HCT116 (cell line): ENCODE data around the gene VTN. TPM values are rescaled to one million over a fixed set of nuclear protein-coding genes. Genes with fewer than 3 reads are reported as not detected.
A peak's percentile ranks its signal among the peaks of the same experiment; 100 is the strongest.

Source experiments
- ATAC-seq: fragments of 200-7000 bp; cut with Tn5 transposase; 2 replicates; pipeline ENCODE4 v1.9.1; 2020; ENCODE audit warnings: mild to moderate bottlenecking, moderate library complexity
- Bru-seq: library from RNA; stranded (reverse); fragments of 400-500 nt; gene quantifications from one replicate; lab custom pipeline; 2021; lab: Mats Ljungman, UMichigan
- BruChase-seq, 2 experiments: library from RNA; stranded (reverse); fragments of 400-500 nt; gene quantifications; one replicate each; lab custom pipeline; 2021; lab: Mats Ljungman, UMichigan
- BruUV-seq: library from RNA; stranded (reverse); fragments of 400-500 nt; replicated peaks from 2 replicates; lab custom pipeline; 2021; lab: Mats Ljungman, UMichigan
- CTCF ChIA-PET: fragments of 300-600 bp; sonication (Branson Sonifier 250); formaldehyde crosslinking; loops from one replicate; lab custom pipeline; 2021; ENCODE audit warnings: antibody characterized with exemption; lab: Charles Lee
- POLR2A ChIA-PET: fragments of 300-600, 350-600 bp; sonication (Branson Sonifier 250); formaldehyde crosslinking; loops from one replicate; lab custom pipeline; 2021; ENCODE audit warnings: antibody characterized with exemption; lab: Charles Lee
- RAD21 ChIA-PET, 2 experiments: fragments of 300-600 bp; sonication (Branson Sonifier 250); formaldehyde crosslinking; loops; one replicate each; lab custom pipeline; 2023; ENCODE audit warnings: low total read pairs in 2 of 2; ENCODE audit not compliant: uncharacterized antibody in 2 of 2, unreplicated experiment in 2 of 2, low non-redundant PET in 1 of 2; lab: Charles Lee
- DNase-seq: peaks from one replicate; pipeline ENCODE4 v3.0.0-alpha.2; 2010; ENCODE audit warnings: low read depth, low spot score
- H2AFZ ChIP-seq: fragments of 200-600 bp; shearing (Covaris generic), sonication (generic); 2 replicates; pipeline ENCODE4 v1.6.1; 2017; ENCODE audit warnings: low read depth, mixed run types, mixed read lengths, antibody characterized with exemption, low read length; ENCODE audit not compliant: poor library complexity, severe bottlenecking
- H3K27ac ChIP-seq: 2 replicates; pipeline ENCODE4 v1.5.1; 2012; ENCODE audit warnings: low read depth, low read length
- H3K27me3 ChIP-seq: fragments of 200-600 bp; sonication (generic); 2 replicates; pipeline ENCODE4 v1.6.1; 2016; ENCODE audit warnings: mixed run types, low read length, mixed read lengths; ENCODE audit not compliant: insufficient read depth
- H3K36me3 ChIP-seq, 2 experiments: fragments of 200-500 bp in 1 of 2; fragments of 200-600 bp in 1 of 2; sonication (Bioruptor generic) in 1 of 2; sonication (generic) in 1 of 2; 2 replicates each; pipeline versions ENCODE4 v1.5.1 to v1.6.1; 2014 to 2016; ENCODE audit warnings: low read length in 2 of 2, inconsistent platforms in 1 of 2, mixed read lengths in 1 of 2, mixed run types in 1 of 2; ENCODE audit not compliant: insufficient read depth in 2 of 2, control insufficient read depth in 1 of 2
- H3K4me1 ChIP-seq, 2 experiments: fragments of 200-600 bp in 1 of 2; sonication (generic) in 1 of 2; 2 replicates each; pipeline versions ENCODE4 v1.5.1 to v1.6.1; 2012 to 2017; ENCODE audit warnings: low read length in 2 of 2, inconsistent platforms in 1 of 2, mild to moderate bottlenecking in 1 of 2, mixed read lengths in 1 of 2, mixed run types in 1 of 2, moderate library complexity in 1 of 2; ENCODE audit not compliant: insufficient read depth in 2 of 2, control insufficient read depth in 1 of 2
- H3K4me2 ChIP-seq: fragments of 200-600 bp; sonication (generic); 2 replicates; pipeline ENCODE4 v1.6.1; 2017; ENCODE audit warnings: mixed run types, low read length, mixed read lengths
- H3K4me3 ChIP-seq, 2 experiments: fragments of 200-600 bp in 1 of 2; sonication (generic) in 1 of 2; replicated peaks in 1 of 2; 2 replicates each; pipeline ENCODE4 v1.5.1; 2011 to 2016; ENCODE audit warnings: low read length in 2 of 2, control low read depth in 1 of 2, low read depth in 1 of 2, mild to moderate bottlenecking in 1 of 2, mixed read lengths in 1 of 2, mixed run types in 1 of 2
- H3K79me2 ChIP-seq: fragments of 200-600 bp; sonication (generic); 2 replicates; pipeline ENCODE4 v1.6.1; 2017; ENCODE audit warnings: mild to moderate bottlenecking, mixed run types, low read length, moderate library complexity, mixed read lengths; ENCODE audit not compliant: insufficient read depth
- H3K9ac ChIP-seq: fragments of 200-600 bp; sonication (generic); 2 replicates; pipeline ENCODE4 v1.6.1; 2016; ENCODE audit warnings: low read length, mixed read lengths
- H3K9me2 ChIP-seq: fragments of 200-600 bp; sonication (generic), shearing (Covaris generic); 2 replicates; pipeline ENCODE4 v1.6.1; 2017; ENCODE audit warnings: mixed run types, mild to moderate bottlenecking, moderate library complexity; ENCODE audit not compliant: insufficient read depth
- H3K9me3 ChIP-seq, 2 experiments: fragments of 200-500 bp in 1 of 2; fragments of 200-600 bp in 1 of 2; sonication (Bioruptor generic) in 1 of 2; sonication (generic) in 1 of 2; 2 replicates each; pipeline ENCODE4 v1.6.1; 2014 to 2017; ENCODE audit warnings: low read length in 2 of 2, mixed read lengths in 2 of 2, inconsistent platforms in 1 of 2, low read depth in 1 of 2, mild to moderate bottlenecking in 1 of 2, mixed run types in 1 of 2, moderate library complexity in 1 of 2; ENCODE audit not compliant: control insufficient read depth in 1 of 2, insufficient read depth in 1 of 2
- H4K20me1 ChIP-seq: fragments of 200-600 bp; sonication (generic), shearing (Covaris generic); 2 replicates; pipeline ENCODE4 v1.6.1; 2017; ENCODE audit warnings: mixed run types, mild to moderate bottlenecking, moderate library complexity; ENCODE audit not compliant: insufficient read depth
- EZH2 ChIP-seq: fragments of 200-600 bp; sonication (generic); IDR thresholded peaks from 2 replicates; pipeline ENCODE4 v1.6.1; 2017; ENCODE audit warnings: antibody characterized with exemption, mixed run types
- MAX ChIP-seq: IDR thresholded peaks from 2 replicates; pipeline ENCODE4 v1.6.1; 2012
- RAD21 ChIP-seq: IDR thresholded peaks from 2 replicates; pipeline ENCODE4 v1.6.1; 2012; ENCODE audit warnings: low read depth, mild to moderate bottlenecking
- TCF7L2 ChIP-seq: IDR thresholded peaks from 2 replicates; pipeline ENCODE4 v1.7.0; 2011; ENCODE audit warnings: borderline replicate concordance, inconsistent platforms; ENCODE audit not compliant: insufficient read depth, insufficient read length; ENCODE audit errors: extremely low read depth
- intact Hi-C: fragments of 100-400 bp; cut with micrococcal nuclease; formaldehyde crosslinking; loops from 2 replicates; pipeline ENCODE4 v1.10.0; 2022
- long read RNA-seq: library from polyadenylated mRNA; unstranded; transcript quantifications from one replicate; pipeline ENCODE4 v2.0.0, GENCODE V29; 2021; ENCODE audit not compliant: unreplicated experiment
- polyA plus RNA-seq: library from polyadenylated mRNA; unstranded; fragments of >200 nt; gene quantifications from 2 replicates; pipeline ENCODE4 v1.2.1, GENCODE V29; 2012; ENCODE audit warnings: missing spikeins
- total RNA-seq: library from RNA; stranded (reverse); gene quantifications from one replicate; pipeline ENCODE4 v1.2.1, GENCODE V29; 2021; ENCODE audit not compliant: unreplicated experiment
- TF ChIP-seq, protein P1 (sequence below): IDR thresholded peaks from 2 replicates; pipeline ENCODE4 v1.6.1; 2012; ENCODE audit warnings: low read depth
- TF ChIP-seq, protein P2 (sequence below): IDR thresholded peaks from 2 replicates; pipeline ENCODE4 v1.6.1; 2012

The VTN gene
- total RNA-seq, result 1.5 TPM
- polyA plus RNA-seq, result not detected in 2 replicates
- Bru-seq, nascent RNA, result not detected
- BruChase-seq, experiment 1, labeled RNA remaining after a 6-hour chase, result not detected
- BruChase-seq, experiment 2, labeled RNA remaining after a 2-hour chase, result not detected
- long read RNA-seq, partial matches to known transcripts, result 0 of 1 reads
- long read RNA-seq, other reads (novel, unspliced or antisense), result 0 of 1 reads

- TF ChIP-seq EZH2, result no peak
- TF ChIP-seq TCF7L2, result no peak
- TF ChIP-seq, protein P1, sequence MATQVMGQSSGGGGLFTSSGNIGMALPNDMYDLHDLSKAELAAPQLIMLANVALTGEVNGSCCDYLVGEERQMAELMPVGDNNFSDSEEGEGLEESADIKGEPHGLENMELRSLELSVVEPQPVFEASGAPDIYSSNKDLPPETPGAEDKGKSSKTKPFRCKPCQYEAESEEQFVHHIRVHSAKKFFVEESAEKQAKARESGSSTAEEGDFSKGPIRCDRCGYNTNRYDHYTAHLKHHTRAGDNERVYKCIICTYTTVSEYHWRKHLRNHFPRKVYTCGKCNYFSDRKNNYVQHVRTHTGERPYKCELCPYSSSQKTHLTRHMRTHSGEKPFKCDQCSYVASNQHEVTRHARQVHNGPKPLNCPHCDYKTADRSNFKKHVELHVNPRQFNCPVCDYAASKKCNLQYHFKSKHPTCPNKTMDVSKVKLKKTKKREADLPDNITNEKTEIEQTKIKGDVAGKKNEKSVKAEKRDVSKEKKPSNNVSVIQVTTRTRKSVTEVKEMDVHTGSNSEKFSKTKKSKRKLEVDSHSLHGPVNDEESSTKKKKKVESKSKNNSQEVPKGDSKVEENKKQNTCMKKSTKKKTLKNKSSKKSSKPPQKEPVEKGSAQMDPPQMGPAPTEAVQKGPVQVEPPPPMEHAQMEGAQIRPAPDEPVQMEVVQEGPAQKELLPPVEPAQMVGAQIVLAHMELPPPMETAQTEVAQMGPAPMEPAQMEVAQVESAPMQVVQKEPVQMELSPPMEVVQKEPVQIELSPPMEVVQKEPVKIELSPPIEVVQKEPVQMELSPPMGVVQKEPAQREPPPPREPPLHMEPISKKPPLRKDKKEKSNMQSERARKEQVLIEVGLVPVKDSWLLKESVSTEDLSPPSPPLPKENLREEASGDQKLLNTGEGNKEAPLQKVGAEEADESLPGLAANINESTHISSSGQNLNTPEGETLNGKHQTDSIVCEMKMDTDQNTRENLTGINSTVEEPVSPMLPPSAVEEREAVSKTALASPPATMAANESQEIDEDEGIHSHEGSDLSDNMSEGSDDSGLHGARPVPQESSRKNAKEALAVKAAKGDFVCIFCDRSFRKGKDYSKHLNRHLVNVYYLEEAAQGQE, result no peak
- TF ChIP-seq RAD21, result no peak
- TF ChIP-seq, protein P2, sequence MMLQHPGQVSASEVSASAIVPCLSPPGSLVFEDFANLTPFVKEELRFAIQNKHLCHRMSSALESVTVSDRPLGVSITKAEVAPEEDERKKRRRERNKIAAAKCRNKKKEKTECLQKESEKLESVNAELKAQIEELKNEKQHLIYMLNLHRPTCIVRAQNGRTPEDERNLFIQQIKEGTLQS, result no peak
- no peak for TF ChIP-seq MAX
- Histone ChIP-seq H3K9ac (no peak within 1 kb of the TSS), H4K20me1 (no peaks in the 10 kb centered on the region), H2AFZ (no peak within 1 kb of the TSS), H3K4me2 (peak within 1 kb of the TSS; percentile 77), H3K4me3 (peak within 1 kb of the TSS; percentile 17 to 50; a peak in 3 of 4 replicates), H3K9me3 (no peaks in the 10 kb centered on the region), H3K27me3 (no peaks in the 10 kb centered on the region), H3K4me1 (peaks cover 11 to 20% of the 10 kb centered on the region in 2 experiments; a peak in 3 of 4 replicates), H3K9me2 (no peaks in the 10 kb centered on the region), H3K27ac (no peak within 1 kb of the TSS), H3K79me2 (no peaks in the 10 kb centered on the region), H3K36me3 (no peaks in the 10 kb centered on the region)
- ATAC-seq (no peak), DNase-seq (no peak)
- ChIA-PET RAD21 (no interaction called here), CTCF (no interaction called here), POLR2A (interaction anchor here (1.2 kb wide), 1 partner anchor 12 kb away, joined by 6 read pairs; the partner anchor contains the start of gene POLDIP2)
- intact Hi-C loops, result loop anchor here (10.0 kb wide), 2 partner anchors 55 to 75 kb away; partner anchors contain the start of gene TMEM97
- no TSS peak for BruUV-seq
Observed at GRCh38 chr17:28370035-28370743, at the start of gene VTN. TSS of gene VTN (minus strand) at chr17:28370307. CDS start at chr17:28370203, 104 bp downstream.
